ENCODE results near the gene PHLDB2. TPM values are rescaled to one million over a fixed set of nuclear protein-coding genes. Genes with fewer than 3 reads are reported as not detected.

The PHLDB2 gene
- total and polyA plus RNA-seq, 2 of the 13 experiments (the other 11 are each of a cell fraction or from before 2014, with no cell fraction given), result 8.4 to 23.6 TPM

- TF ChIP-seq, protein P1, sequence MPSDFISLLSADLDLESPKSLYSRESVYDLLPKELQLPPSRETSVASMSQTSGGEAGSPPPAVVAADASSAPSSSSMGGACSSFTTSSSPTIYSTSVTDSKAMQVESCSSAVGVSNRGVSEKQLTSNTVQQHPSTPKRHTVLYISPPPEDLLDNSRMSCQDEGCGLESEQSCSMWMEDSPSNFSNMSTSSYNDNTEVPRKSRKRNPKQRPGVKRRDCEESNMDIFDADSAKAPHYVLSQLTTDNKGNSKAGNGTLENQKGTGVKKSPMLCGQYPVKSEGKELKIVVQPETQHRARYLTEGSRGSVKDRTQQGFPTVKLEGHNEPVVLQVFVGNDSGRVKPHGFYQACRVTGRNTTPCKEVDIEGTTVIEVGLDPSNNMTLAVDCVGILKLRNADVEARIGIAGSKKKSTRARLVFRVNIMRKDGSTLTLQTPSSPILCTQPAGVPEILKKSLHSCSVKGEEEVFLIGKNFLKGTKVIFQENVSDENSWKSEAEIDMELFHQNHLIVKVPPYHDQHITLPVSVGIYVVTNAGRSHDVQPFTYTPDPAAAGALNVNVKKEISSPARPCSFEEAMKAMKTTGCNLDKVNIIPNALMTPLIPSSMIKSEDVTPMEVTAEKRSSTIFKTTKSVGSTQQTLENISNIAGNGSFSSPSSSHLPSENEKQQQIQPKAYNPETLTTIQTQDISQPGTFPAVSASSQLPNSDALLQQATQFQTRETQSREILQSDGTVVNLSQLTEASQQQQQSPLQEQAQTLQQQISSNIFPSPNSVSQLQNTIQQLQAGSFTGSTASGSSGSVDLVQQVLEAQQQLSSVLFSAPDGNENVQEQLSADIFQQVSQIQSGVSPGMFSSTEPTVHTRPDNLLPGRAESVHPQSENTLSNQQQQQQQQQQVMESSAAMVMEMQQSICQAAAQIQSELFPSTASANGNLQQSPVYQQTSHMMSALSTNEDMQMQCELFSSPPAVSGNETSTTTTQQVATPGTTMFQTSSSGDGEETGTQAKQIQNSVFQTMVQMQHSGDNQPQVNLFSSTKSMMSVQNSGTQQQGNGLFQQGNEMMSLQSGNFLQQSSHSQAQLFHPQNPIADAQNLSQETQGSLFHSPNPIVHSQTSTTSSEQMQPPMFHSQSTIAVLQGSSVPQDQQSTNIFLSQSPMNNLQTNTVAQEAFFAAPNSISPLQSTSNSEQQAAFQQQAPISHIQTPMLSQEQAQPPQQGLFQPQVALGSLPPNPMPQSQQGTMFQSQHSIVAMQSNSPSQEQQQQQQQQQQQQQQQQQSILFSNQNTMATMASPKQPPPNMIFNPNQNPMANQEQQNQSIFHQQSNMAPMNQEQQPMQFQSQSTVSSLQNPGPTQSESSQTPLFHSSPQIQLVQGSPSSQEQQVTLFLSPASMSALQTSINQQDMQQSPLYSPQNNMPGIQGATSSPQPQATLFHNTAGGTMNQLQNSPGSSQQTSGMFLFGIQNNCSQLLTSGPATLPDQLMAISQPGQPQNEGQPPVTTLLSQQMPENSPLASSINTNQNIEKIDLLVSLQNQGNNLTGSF (CRISPR knock-in tag; IDR thresholded peaks at IDR 0.05), result peak; percentile 73; the same call in 1 of the 2 replicates
- TF ChIP-seq ZNF276 (CRISPR knock-in tag; IDR thresholded peaks at IDR 0.05; ENCODE audit: low read depth) (no peak), RORA (CRISPR knock-in tag; IDR thresholded peaks at IDR 0.05) (0 out of 2 replicates have a peak, but pooled peaks have one; percentile 23), KDM4B (CRISPR knock-in tag; IDR thresholded peaks at IDR 0.05) (peak; percentile 57; the same call in 1 of the 2 replicates), SMARCC2 (IDR thresholded peaks at IDR 0.05) (no peak), ELK4 (CRISPR knock-in tag; IDR thresholded peaks at IDR 0.05; ENCODE audit: borderline replicate concordance) (no peak), ZNF543 (CRISPR knock-in tag; IDR thresholded peaks at IDR 0.05) (peak; percentile 93), MTA1 (CRISPR knock-in tag; IDR thresholded peaks at IDR 0.05; ENCODE audit: borderline replicate concordance) (peak; percentile 75; the same call in 1 of the 2 replicates), ZNF501 (CRISPR knock-in tag; IDR thresholded peaks at IDR 0.05) (peak; percentile 96)
- TF ChIP-seq, protein P2, sequence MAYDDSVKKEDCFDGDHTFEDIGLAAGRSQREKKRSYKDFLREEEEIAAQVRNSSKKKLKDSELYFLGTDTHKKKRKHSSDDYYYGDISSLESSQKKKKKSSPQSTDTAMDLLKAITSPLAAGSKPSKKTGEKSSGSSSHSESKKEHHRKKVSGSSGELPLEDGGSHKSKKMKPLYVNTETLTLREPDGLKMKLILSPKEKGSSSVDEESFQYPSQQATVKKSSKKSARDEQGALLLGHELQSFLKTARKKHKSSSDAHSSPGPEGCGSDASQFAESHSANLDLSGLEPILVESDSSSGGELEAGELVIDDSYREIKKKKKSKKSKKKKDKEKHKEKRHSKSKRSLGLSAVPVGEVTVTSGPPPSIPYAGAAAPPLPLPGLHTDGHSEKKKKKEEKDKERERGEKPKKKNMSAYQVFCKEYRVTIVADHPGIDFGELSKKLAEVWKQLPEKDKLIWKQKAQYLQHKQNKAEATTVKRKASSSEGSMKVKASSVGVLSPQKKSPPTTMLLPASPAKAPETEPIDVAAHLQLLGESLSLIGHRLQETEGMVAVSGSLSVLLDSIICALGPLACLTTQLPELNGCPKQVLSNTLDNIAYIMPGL (CRISPR knock-in tag; IDR thresholded peaks at IDR 0.05; ENCODE audit: borderline replicate concordance in 1 of 2, low read depth in 1 of 2), result peak; percentile 62 to 79; a peak in 3 of 4 replicates
Measured at GRCh38 chr3:111978583-111979433, 119.7 kb downstream of the PHLDB2 start, which contains the start of gene ABHD10 (continued).
